Left ventricle myocardium inferior (tissue), 1 donor: Measurements from ENCODE around the gene C7orf33. TPM values are rescaled to one million over a fixed set of nuclear protein-coding genes. Genes with fewer than 3 reads are reported as not detected.

Experiments
- DNase-seq: peaks from one replicate; pipeline ENCODE4 v3.0.0-alpha.2; 2020
- H3K27ac ChIP-seq: fragments of 200-600 bp; replicated peaks from 2 replicates; pipeline ENCODE4 v1.8.0; 2021
- H3K27me3 ChIP-seq: fragments of 200-600 bp; 2 replicates; pipeline ENCODE4 v1.8.0; 2021; ENCODE audit warnings: low read depth
- H3K36me3 ChIP-seq: fragments of 200-600 bp; 2 replicates; pipeline ENCODE4 v1.8.0; 2021
- H3K4me1 ChIP-seq: fragments of 200-600 bp; 2 replicates; pipeline ENCODE4 v1.8.0; 2021
- H3K4me3 ChIP-seq: fragments of 200-600 bp; 2 replicates; pipeline ENCODE4 v1.8.0; 2021; ENCODE audit warnings: mild to moderate bottlenecking, moderate library complexity
- H3K9me3 ChIP-seq: fragments of 200-600 bp; replicated peaks from 2 replicates; pipeline ENCODE4 v1.8.0; 2021
- CTCF ChIP-seq: fragments of 200-600 bp; IDR thresholded peaks from 2 replicates; pipeline ENCODE4 v1.8.0; 2021; ENCODE audit warnings: antibody characterized with exemption, mild to moderate bottlenecking, borderline replicate concordance
- intact Hi-C: fragments of 100-400 bp; cut with micrococcal nuclease; formaldehyde crosslinking; loops from one replicate; pipeline ENCODE4 v1.11.0; 2022
- total RNA-seq: library from RNA; stranded (reverse); fragmentation: NEBNext Ultra II Directional; extraction: Animal tissue kit (Norgen Biotek cat#: 25700); gene quantifications from one replicate; pipeline ENCODE4 v1.2.1, GENCODE V29; 2021
- donor health status: DM: no; HTN: yes; CAD: no; lungs with severe emphysema.

The C7orf33 gene
- total RNA-seq, 1 donor from 2014 or later, result not detected

GRCh38 chr7:148546857-148547256, 43.7 kb upstream of the C7orf33 start:
- peaks cover 30% of the 10 kb centered on the region for H3K9me3 ChIP-seq
- no peak for DNase-seq
- H3K27ac ChIP-seq, result no peak overlapping the region
- no peak for TF ChIP-seq CTCF
- no peaks in the 10 kb centered on the region for H3K4me1 ChIP-seq
- H3K36me3 ChIP-seq, result no peaks in the 10 kb centered on the region
- H3K4me3 ChIP-seq, result no peak overlapping the region
- no peaks in the 10 kb centered on the region for H3K27me3 ChIP-seq
- intact Hi-C loops, result no loop called here

GRCh38 chr7:148547951-148548350, 42.6 kb upstream of the C7orf33 start:
- Histone ChIP-seq H3K27ac (no peak overlapping the region), H3K4me3 (no peak overlapping the region), H3K36me3 (no peaks in the 10 kb centered on the region), H3K27me3 (no peaks in the 10 kb centered on the region), H3K9me3 (peaks cover 31% of the 10 kb centered on the region), H3K4me1 (no peaks in the 10 kb centered on the region)
- no peak for TF ChIP-seq CTCF
- no peak for DNase-seq
- intact Hi-C loops, result no loop called here

GRCh38 chr7:148553979-148554378, 36.6 kb upstream of the C7orf33 start:
- H3K27me3 ChIP-seq, result peaks cover 27% of the 10 kb centered on the region
- no peak for TF ChIP-seq CTCF
- intact Hi-C loops, result no loop called here

GRCh38 chr7:148556892-148557291, 33.7 kb upstream of the C7orf33 start:
- H3K27ac ChIP-seq, result no peak overlapping the region
- H3K4me3 ChIP-seq, result no peak overlapping the region
- H3K36me3 ChIP-seq, result no peaks in the 10 kb centered on the region
- no peak for TF ChIP-seq CTCF
- intact Hi-C loops, result no loop called here
- H3K27me3 ChIP-seq, result peaks cover 27% of the 10 kb centered on the region
- H3K9me3 ChIP-seq, result peaks cover 16% of the 10 kb centered on the region
- H3K4me1 ChIP-seq, result no peaks in the 10 kb centered on the region
- no peak for DNase-seq

More at GRCh38 chr7:148553979-148554378, 36.6 kb upstream of the C7orf33 start:
- H3K9me3 ChIP-seq, result peaks cover 40% of the 10 kb centered on the region
- no peaks in the 10 kb centered on the region for H3K36me3 ChIP-seq
- DNase-seq, result no peak
- H3K4me3 ChIP-seq, result no peak overlapping the region
- no peaks in the 10 kb centered on the region for H3K4me1 ChIP-seq
- no peak overlapping the region for H3K27ac ChIP-seq

- H3K9me3 ChIP-seq, result peaks cover 15% of the 10 kb centered on the region
- DNase-seq, result no peak
- intact Hi-C loops, result no loop called here
- H3K36me3 ChIP-seq, result no peaks in the 10 kb centered on the region
- TF ChIP-seq CTCF, result no peak
- H3K27me3 ChIP-seq, result peaks cover 27% of the 10 kb centered on the region
- H3K4me1 ChIP-seq, result peaks cover 3% of the 10 kb centered on the region
- H3K4me3 ChIP-seq, result no peak overlapping the region
- H3K27ac ChIP-seq, result no peak overlapping the region
These were observed 31.7 kb upstream of the C7orf33 start for GRCh38 chr7:148558914-148559313.

GRCh38 chr7:148561099-148561498, 29.5 kb upstream of the C7orf33 start:
- H3K36me3 ChIP-seq, result no peaks in the 10 kb centered on the region
- no peak overlapping the region for H3K27ac ChIP-seq
- H3K27me3 ChIP-seq, result peaks cover 15% of the 10 kb centered on the region
- TF ChIP-seq CTCF, result no peak
- DNase-seq, result no peak
- H3K9me3 ChIP-seq, result peaks cover 8% of the 10 kb centered on the region
- intact Hi-C loops, result no loop called here
- H3K4me1 ChIP-seq, result peaks cover 18% of the 10 kb centered on the region
- no peak overlapping the region for H3K4me3 ChIP-seq
